Liver (tissue), 9 donors: Measurements from ENCODE around the gene MTA3. TPM values are rescaled to one million over a fixed set of nuclear protein-coding genes. Genes with fewer than 3 reads are reported as not detected.

Source experiments
- DNase-seq: peaks from one replicate; pipeline ENCODE4 v3.0.0-alpha.2; 2017; ENCODE audit warnings: low spot score
- H3K27ac ChIP-seq, 2 donors: one replicate each; pipeline ENCODE4 v1.7.0; 2013; ENCODE audit warnings: inconsistent platforms in 2 of 2, low read length in 2 of 2, control low read depth in 1 of 2, low read depth in 1 of 2, mild to moderate bottlenecking in 1 of 2
- H3K27me3 ChIP-seq, 4 donors: one replicate each; pipeline versions ENCODE4 v1.6.1 to v1.7.0; 2013; ENCODE audit warnings: low read length in 3 of 4, inconsistent platforms in 1 of 4, mild to moderate bottlenecking in 1 of 4, moderate library complexity in 1 of 4; ENCODE audit not compliant: control insufficient read depth in 4 of 4, insufficient read depth in 4 of 4
- H3K36me3 ChIP-seq, 4 donors: one replicate each; pipeline versions ENCODE4 v1.6.1 to v1.7.0; 2013; ENCODE audit warnings: low read length in 3 of 4, mild to moderate bottlenecking in 3 of 4, low read depth in 1 of 4, moderate library complexity in 1 of 4; ENCODE audit not compliant: control insufficient read depth in 4 of 4, insufficient read depth in 3 of 4
- H3K4me1 ChIP-seq, 4 donors: one replicate each; pipeline versions ENCODE4 v1.6.1 to v1.7.0; 2013; ENCODE audit warnings: low read length in 3 of 4, mild to moderate bottlenecking in 3 of 4, moderate library complexity in 1 of 4; ENCODE audit not compliant: control insufficient read depth in 4 of 4, insufficient read depth in 4 of 4
- H3K4me3 ChIP-seq, 3 donors: one replicate each; pipeline versions ENCODE4 v1.6.1 to v1.7.0; 2013; ENCODE audit warnings: low read length in 3 of 3, control low read depth in 1 of 3, low read depth in 1 of 3, mild to moderate bottlenecking in 1 of 3
- H3K9ac ChIP-seq, 2 donors: one replicate each; pipeline ENCODE4 v1.7.0; 2013; ENCODE audit warnings: low read length in 2 of 2, mild to moderate bottlenecking in 2 of 2, moderate library complexity in 2 of 2, control low read depth in 1 of 2, low read depth in 1 of 2
- H3K9me3 ChIP-seq, 4 donors: one replicate each; pipeline versions ENCODE4 v1.6.1 to v1.7.0; 2013; ENCODE audit warnings: low read length in 3 of 4; ENCODE audit not compliant: control insufficient read depth in 4 of 4
- EGR1 ChIP-seq, 2 donors: IDR thresholded peaks; 2 replicates each; pipeline ENCODE4 v1.6.1; 2016 to 2018; ENCODE audit warnings: antibody characterized with exemption in 2 of 2, low read depth in 2 of 2
- FOXA1 ChIP-seq: IDR thresholded peaks from 2 replicates; pipeline ENCODE4 v1.6.1; 2016; ENCODE audit warnings: antibody characterized with exemption
- FOXA2 ChIP-seq: IDR thresholded peaks from 2 replicates; pipeline ENCODE4 v1.6.1; 2016; ENCODE audit warnings: antibody characterized with exemption
- GABPA ChIP-seq, 2 donors: IDR thresholded peaks in 1 of 2; conservative IDR thresholded peaks in 1 of 2; 2 replicates each; pipeline ENCODE4 v1.6.1; 2016; ENCODE audit warnings: antibody characterized with exemption in 2 of 2, mild to moderate bottlenecking in 1 of 2, moderate library complexity in 1 of 2
- HNF4A ChIP-seq, 2 donors: conservative IDR thresholded peaks; 2 replicates each; pipeline ENCODE4 v1.6.1; 2016; ENCODE audit warnings: antibody characterized with exemption in 2 of 2, mild to moderate bottlenecking in 2 of 2
- HNF4G ChIP-seq: IDR thresholded peaks from 2 replicates; pipeline ENCODE4 v1.6.1; 2016; ENCODE audit warnings: antibody characterized with exemption
- JUND ChIP-seq, 2 donors: IDR thresholded peaks; 2 replicates each; pipeline ENCODE4 v1.6.1; 2016; ENCODE audit warnings: antibody characterized with exemption in 2 of 2
- NR2F2 ChIP-seq: IDR thresholded peaks from 2 replicates; pipeline ENCODE4 v1.6.1; 2016; ENCODE audit warnings: antibody characterized with exemption
- RAD21 ChIP-seq, 2 donors: IDR thresholded peaks; 2 replicates each; pipeline ENCODE4 v1.6.1; 2016; ENCODE audit warnings: antibody characterized with exemption in 2 of 2, mild to moderate bottlenecking in 2 of 2
- RXRA ChIP-seq, 2 donors: IDR thresholded peaks; 2 replicates each; pipeline ENCODE4 v1.6.1; 2017 to 2018; ENCODE audit warnings: antibody characterized with exemption in 2 of 2, mild to moderate bottlenecking in 1 of 2
- SP1 ChIP-seq: IDR thresholded peaks from 2 replicates; pipeline ENCODE4 v1.6.1; 2018; ENCODE audit warnings: antibody characterized with exemption, mild to moderate bottlenecking
- TAF1 ChIP-seq: conservative IDR thresholded peaks from 2 replicates; pipeline ENCODE4 v1.6.1; 2016; ENCODE audit warnings: antibody characterized with exemption, mild to moderate bottlenecking
- YY1 ChIP-seq: IDR thresholded peaks from 2 replicates; pipeline ENCODE4 v1.6.1; 2016; ENCODE audit warnings: antibody characterized with exemption, mild to moderate bottlenecking
- WGBS: extraction: QIAGEN DNeasy Blood & Tissue Kit; methylation state at CpG from one replicate; pipeline ENCODE4 v1.1.7; 2013; 5-methylcytosine and 5-hydroxymethylcytosine counted together
- polyA plus RNA-seq, 2 donors: library from polyadenylated mRNA; stranded (reverse) in 1 of 2; unstranded in 1 of 2; fragments of 200-250 nt in 1 of 2; fragments of >200 nt in 1 of 2; fragmentation: Nextera tagmentation in 1 of 2; extraction: Ambion mirVana in 1 of 2; gene quantifications; one replicate each; pipeline versions ENCODE4 v1.2.1 to v1.2.3, GENCODE V29; 2013 to 2015
- total RNA-seq, 2 donors: library from RNA; depleted of rRNA; stranded (reverse); fragments of >200 nt; gene quantifications; one replicate each; pipeline ENCODE4 v1.2.3, GENCODE V29; 2014
- TF ChIP-seq, protein P1 (sequence below): IDR thresholded peaks from 2 replicates; pipeline ENCODE4 v1.6.1; 2016; ENCODE audit warnings: antibody characterized with exemption, mild to moderate bottlenecking
- TF ChIP-seq, protein P2 (sequence below): IDR thresholded peaks from 2 replicates; pipeline ENCODE4 v1.6.1; 2016; ENCODE audit warnings: antibody characterized with exemption
- TF ChIP-seq, protein P3 (sequence below): IDR thresholded peaks from 2 replicates; pipeline ENCODE4 v1.6.1; 2016; ENCODE audit warnings: antibody characterized with exemption
- TF ChIP-seq, protein P4 (sequence below): IDR thresholded peaks from 2 replicates; pipeline ENCODE4 v1.6.1; 2016; ENCODE audit warnings: antibody characterized with exemption
- TF ChIP-seq, protein P5 (sequence below): fragments of 150-350 bp; IDR thresholded peaks from 2 replicates; pipeline ENCODE4 v1.5.1; 2017; ENCODE audit warnings: improper control_type of control experiment, low read depth, low read length; ENCODE audit not compliant: missing input control
- donor health status: healthy.
- donor health status: healthy.
- donor health status: healthy.
- donor health status: healthy.
- donor health status: healthy.

Gene MTA3
- total and polyA plus RNA-seq, 4 donors: 5.5 to 10.3 (median 6.8) TPM

DNA sequence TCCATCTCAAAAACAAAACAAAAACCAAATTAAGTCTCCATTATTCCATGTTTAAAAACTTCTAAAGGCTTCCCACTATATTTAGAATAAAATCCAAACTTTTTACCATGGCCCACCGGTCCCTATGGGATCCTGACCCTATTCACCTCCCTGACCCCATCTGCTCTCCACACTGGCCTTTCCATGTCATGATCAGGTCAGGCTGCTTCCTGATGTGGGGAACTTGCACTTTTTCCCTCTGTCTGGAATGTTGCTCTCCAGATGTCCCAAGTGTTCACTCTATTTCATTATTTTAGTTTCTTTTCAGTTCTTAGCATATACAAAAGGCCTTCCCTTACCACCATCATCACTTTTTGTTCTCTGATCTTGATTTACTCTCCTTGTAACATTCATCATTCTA is 7.5 kb upstream of the MTA3 start:
- H3K4me1 ChIP-seq: peaks cover 0 to 4% (median 0%) of the 10 kb centered on the region in 4 donors
- H3K9me3 ChIP-seq: no peaks in the 10 kb centered on the region

DNA sequence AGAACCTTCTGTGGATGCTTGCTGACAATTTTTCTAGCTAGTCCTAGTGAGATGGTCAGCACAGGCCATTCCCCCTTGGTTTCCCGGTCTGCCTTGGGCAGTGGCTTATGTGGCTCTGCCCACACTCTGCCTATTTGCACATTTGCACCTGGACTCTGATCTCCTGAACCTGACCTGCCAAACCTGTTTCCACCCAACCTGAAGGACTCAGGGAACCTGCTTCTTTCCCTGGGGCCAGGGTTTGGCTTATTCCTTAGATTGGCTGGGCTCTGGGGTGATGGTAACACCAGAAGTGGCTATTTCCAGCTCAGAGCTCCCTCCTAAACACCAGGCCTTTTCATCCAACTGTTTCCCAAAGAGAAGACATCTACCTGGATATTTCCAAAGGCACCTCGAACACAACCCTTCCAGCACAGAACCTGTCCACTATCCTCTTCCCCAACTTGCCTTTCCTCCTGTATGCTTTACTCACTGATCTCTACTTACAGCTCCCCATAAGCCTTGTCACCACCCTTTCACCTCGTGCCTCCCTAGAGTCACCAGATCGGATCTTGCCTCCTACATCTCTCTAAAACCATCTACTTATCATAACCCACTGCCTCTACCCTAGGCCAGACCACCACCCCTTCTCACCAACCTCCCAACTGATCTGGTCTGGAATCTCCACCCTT is 5.8 kb upstream of the MTA3 start:
- Histone ChIP-seq H3K4me3 (no peak overlapping the region), H3K27me3 (no peaks in the 10 kb centered on the region), H3K9me3 (no peaks in the 10 kb centered on the region), H3K9ac (no peak overlapping the region), H3K36me3 (no peaks in the 10 kb centered on the region), H3K4me1 (peaks cover 0 to 4% (median 0%) of the 10 kb centered on the region in 4 donors), H3K27ac (no peak overlapping the region)
- 76% methylated on average over 4 of the region's 4 CpGs for WGBS
- peak; percentile 50 for TF ChIP-seq NR2F2
- no peak for TF ChIP-seq GABPA (IDR thresholded peaks at IDR 0.05 in 1 of 2, conservative IDR thresholded peaks at IDR 0.05 in 1 of 2)
- TF ChIP-seq HNF4G: peak; percentile 88
- TF ChIP-seq HNF4A (conservative IDR thresholded peaks at IDR 0.05): peak; percentile 93 to 97
- no peak for TF ChIP-seq FOXA1
- no peak for TF ChIP-seq YY1
- TF ChIP-seq, protein P1, sequence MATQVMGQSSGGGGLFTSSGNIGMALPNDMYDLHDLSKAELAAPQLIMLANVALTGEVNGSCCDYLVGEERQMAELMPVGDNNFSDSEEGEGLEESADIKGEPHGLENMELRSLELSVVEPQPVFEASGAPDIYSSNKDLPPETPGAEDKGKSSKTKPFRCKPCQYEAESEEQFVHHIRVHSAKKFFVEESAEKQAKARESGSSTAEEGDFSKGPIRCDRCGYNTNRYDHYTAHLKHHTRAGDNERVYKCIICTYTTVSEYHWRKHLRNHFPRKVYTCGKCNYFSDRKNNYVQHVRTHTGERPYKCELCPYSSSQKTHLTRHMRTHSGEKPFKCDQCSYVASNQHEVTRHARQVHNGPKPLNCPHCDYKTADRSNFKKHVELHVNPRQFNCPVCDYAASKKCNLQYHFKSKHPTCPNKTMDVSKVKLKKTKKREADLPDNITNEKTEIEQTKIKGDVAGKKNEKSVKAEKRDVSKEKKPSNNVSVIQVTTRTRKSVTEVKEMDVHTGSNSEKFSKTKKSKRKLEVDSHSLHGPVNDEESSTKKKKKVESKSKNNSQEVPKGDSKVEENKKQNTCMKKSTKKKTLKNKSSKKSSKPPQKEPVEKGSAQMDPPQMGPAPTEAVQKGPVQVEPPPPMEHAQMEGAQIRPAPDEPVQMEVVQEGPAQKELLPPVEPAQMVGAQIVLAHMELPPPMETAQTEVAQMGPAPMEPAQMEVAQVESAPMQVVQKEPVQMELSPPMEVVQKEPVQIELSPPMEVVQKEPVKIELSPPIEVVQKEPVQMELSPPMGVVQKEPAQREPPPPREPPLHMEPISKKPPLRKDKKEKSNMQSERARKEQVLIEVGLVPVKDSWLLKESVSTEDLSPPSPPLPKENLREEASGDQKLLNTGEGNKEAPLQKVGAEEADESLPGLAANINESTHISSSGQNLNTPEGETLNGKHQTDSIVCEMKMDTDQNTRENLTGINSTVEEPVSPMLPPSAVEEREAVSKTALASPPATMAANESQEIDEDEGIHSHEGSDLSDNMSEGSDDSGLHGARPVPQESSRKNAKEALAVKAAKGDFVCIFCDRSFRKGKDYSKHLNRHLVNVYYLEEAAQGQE: no peak
- TF ChIP-seq, protein P2, sequence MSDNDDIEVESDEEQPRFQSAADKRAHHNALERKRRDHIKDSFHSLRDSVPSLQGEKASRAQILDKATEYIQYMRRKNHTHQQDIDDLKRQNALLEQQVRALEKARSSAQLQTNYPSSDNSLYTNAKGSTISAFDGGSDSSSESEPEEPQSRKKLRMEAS: no peak
- TF ChIP-seq RAD21 (IDR thresholded peaks at IDR 0.05): no peak
- peak; percentile 41 to 66 for TF ChIP-seq RXRA (IDR thresholded peaks at IDR 0.05)
- TF ChIP-seq, protein P3, sequence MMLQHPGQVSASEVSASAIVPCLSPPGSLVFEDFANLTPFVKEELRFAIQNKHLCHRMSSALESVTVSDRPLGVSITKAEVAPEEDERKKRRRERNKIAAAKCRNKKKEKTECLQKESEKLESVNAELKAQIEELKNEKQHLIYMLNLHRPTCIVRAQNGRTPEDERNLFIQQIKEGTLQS: no peak
- TF ChIP-seq FOXA2: no peak
- peak; percentile 75 for TF ChIP-seq SP1
- TF ChIP-seq, protein P4, sequence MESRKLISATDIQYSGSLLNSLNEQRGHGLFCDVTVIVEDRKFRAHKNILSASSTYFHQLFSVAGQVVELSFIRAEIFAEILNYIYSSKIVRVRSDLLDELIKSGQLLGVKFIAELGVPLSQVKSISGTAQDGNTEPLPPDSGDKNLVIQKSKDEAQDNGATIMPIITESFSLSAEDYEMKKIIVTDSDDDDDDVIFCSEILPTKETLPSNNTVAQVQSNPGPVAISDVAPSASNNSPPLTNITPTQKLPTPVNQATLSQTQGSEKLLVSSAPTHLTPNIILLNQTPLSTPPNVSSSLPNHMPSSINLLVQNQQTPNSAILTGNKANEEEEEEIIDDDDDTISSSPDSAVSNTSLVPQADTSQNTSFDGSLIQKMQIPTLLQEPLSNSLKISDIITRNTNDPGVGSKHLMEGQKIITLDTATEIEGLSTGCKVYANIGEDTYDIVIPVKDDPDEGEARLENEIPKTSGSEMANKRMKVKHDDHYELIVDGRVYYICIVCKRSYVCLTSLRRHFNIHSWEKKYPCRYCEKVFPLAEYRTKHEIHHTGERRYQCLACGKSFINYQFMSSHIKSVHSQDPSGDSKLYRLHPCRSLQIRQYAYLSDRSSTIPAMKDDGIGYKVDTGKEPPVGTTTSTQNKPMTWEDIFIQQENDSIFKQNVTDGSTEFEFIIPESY: no peak
- TF ChIP-seq TAF1: no peak
- TF ChIP-seq EGR1 (IDR thresholded peaks at IDR 0.05; ENCODE audit: low read depth in 2 of 2): no peak
- TF ChIP-seq, protein P5, sequence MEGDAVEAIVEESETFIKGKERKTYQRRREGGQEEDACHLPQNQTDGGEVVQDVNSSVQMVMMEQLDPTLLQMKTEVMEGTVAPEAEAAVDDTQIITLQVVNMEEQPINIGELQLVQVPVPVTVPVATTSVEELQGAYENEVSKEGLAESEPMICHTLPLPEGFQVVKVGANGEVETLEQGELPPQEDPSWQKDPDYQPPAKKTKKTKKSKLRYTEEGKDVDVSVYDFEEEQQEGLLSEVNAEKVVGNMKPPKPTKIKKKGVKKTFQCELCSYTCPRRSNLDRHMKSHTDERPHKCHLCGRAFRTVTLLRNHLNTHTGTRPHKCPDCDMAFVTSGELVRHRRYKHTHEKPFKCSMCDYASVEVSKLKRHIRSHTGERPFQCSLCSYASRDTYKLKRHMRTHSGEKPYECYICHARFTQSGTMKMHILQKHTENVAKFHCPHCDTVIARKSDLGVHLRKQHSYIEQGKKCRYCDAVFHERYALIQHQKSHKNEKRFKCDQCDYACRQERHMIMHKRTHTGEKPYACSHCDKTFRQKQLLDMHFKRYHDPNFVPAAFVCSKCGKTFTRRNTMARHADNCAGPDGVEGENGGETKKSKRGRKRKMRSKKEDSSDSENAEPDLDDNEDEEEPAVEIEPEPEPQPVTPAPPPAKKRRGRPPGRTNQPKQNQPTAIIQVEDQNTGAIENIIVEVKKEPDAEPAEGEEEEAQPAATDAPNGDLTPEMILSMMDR: no peak
- TF ChIP-seq JUND (IDR thresholded peaks at IDR 0.05): no peak
- DNase-seq: no peak

More for the DNA sequence above, 7.5 kb upstream of the MTA3 start:
- H3K27ac ChIP-seq: no peak overlapping the region
- no peak for DNase-seq
- TF ChIP-seq RXRA (IDR thresholded peaks at IDR 0.05) (peak in 1 of 2 donors; percentile 4), NR2F2 (peak; percentile 81), TAF1 (no peak), JUND (IDR thresholded peaks at IDR 0.05) (no peak), HNF4A (conservative IDR thresholded peaks at IDR 0.05) (no peak)
- H3K27me3 ChIP-seq: no peaks in the 10 kb centered on the region
- no peaks in the 10 kb centered on the region for H3K36me3 ChIP-seq
- H3K9ac ChIP-seq: no peak overlapping the region
- no peak overlapping the region for H3K4me3 ChIP-seq
- 65% methylated on average over 1 of the region's 1 CpG for WGBS
